K562 (cell line): ENCODE data around the gene PCSK6. TPM values are rescaled to one million over a fixed set of nuclear protein-coding genes. Genes with fewer than 3 reads are reported as not detected.

Experiments used
- ATAC-seq: fragments of 200-7000 bp; cut with Tn5 transposase; 3 replicates; pipeline ENCODE4 v1.9.1; 2020; ENCODE audit warnings: moderate library complexity
- BruUV-seq: library from RNA; stranded (reverse); fragments of 400-500 nt; replicated peaks from 2 replicates; lab custom pipeline; 2021; lab: Mats Ljungman, UMichigan
- CTCF ChIA-PET: fragments of 300-600 bp; formaldehyde crosslinking; extraction: SDS; loops from one replicate; lab custom pipeline; 2021; ENCODE audit warnings: low intra/inter-chr PET ratio; lab: Yijun Ruan, JAX
- POLR2A ChIA-PET: fragments of 300-600, 350-650 bp; sonication (Branson Sonifier 250); formaldehyde crosslinking; extraction: SDS; loops from one replicate; lab custom pipeline; 2021; ENCODE audit warnings: antibody characterized with exemption, inconsistent platforms; lab: Yijun Ruan, JAX
- DNase-seq, 4 experiments: peaks; one replicate each; pipeline versions ENCODE4 v3.0.0 to v3.0.0-alpha.2; 2011 to 2018; ENCODE audit warnings: low spot score in 3 of 4, mixed read lengths in 3 of 4; ENCODE audit errors: extremely low read depth in 1 of 4
- FAIRE-seq: peaks from 2 replicates; lab custom pipeline; 2011; peaks lifted over from hg19 to GRCh38; lab: Jason Lieb, UNC
- H2AFZ ChIP-seq: 2 replicates; pipeline ENCODE4 v1.6.0; 2011; ENCODE audit warnings: low read depth, low read length, control low read depth, inconsistent platforms
- H3K27ac ChIP-seq: fragments of 200-600 bp; 3 replicates; pipeline ENCODE4 v1.8.0; 2011; ENCODE audit warnings: low read depth, mild to moderate bottlenecking, control low read depth, inconsistent platforms, low read length, moderate library complexity, mixed read lengths; ENCODE audit errors: extremely low read depth
- H3K27me3 ChIP-seq, 2 experiments: fragments of 300-600 bp in 1 of 2; 2 replicates in 1 of 2; 3 replicates in 1 of 2; pipeline versions ENCODE4 v1.6.0 to v1.8.0; 2011; ENCODE audit warnings: inconsistent platforms in 2 of 2, low read length in 2 of 2, mild to moderate bottlenecking in 1 of 2, mixed read lengths in 1 of 2, moderate library complexity in 1 of 2; ENCODE audit not compliant: control insufficient read depth in 2 of 2, insufficient read depth in 2 of 2
- H3K36me3 ChIP-seq: fragments of 300-600 bp; 3 replicates; pipeline ENCODE4 v1.8.0; 2011; ENCODE audit warnings: mild to moderate bottlenecking, low read length, inconsistent platforms; ENCODE audit not compliant: control insufficient read depth, insufficient read depth
- H3K4me1 ChIP-seq, 2 experiments: fragments of 200-600 bp in 1 of 2; replicated peaks in 1 of 2; 2 replicates in 1 of 2; 3 replicates in 1 of 2; pipeline versions ENCODE4 v1.5.1 to v1.8.0; 2011; ENCODE audit warnings: inconsistent platforms in 2 of 2, low read length in 2 of 2, mild to moderate bottlenecking in 1 of 2, mixed read lengths in 1 of 2, moderate library complexity in 1 of 2; ENCODE audit not compliant: control insufficient read depth in 2 of 2, insufficient read depth in 2 of 2
- H3K4me2 ChIP-seq: 2 replicates; pipeline ENCODE4 v1.6.1; 2011; ENCODE audit warnings: low read length, control low read depth, inconsistent platforms, mixed read lengths; ENCODE audit not compliant: insufficient read depth
- H3K4me3 ChIP-seq: fragments of 200-600 bp; sonication (generic), shearing (Covaris generic); 2 replicates; pipeline ENCODE4 v1.5.1; 2016; ENCODE audit warnings: control low read depth, inconsistent platforms
- H3K79me2 ChIP-seq: fragments of 200-600 bp; 3 replicates; pipeline ENCODE4 v1.8.0; 2011; ENCODE audit warnings: low read length, inconsistent platforms; ENCODE audit not compliant: control insufficient read depth, insufficient read depth
- H3K9ac ChIP-seq, 2 experiments: 2 replicates each; pipeline versions ENCODE4 v1.6.0 to v1.6.1; 2011; ENCODE audit warnings: low read depth in 2 of 2, low read length in 2 of 2, control low read depth in 1 of 2, inconsistent platforms in 1 of 2, mild to moderate bottlenecking in 1 of 2, mixed read lengths in 1 of 2; ENCODE audit not compliant: insufficient read depth in 1 of 2
- H3K9me1 ChIP-seq: one replicate; pipeline ENCODE4 v1.6.0; 2011; ENCODE audit warnings: inconsistent platforms, mild to moderate bottlenecking, low read length, moderate library complexity; ENCODE audit not compliant: control insufficient read depth, insufficient read depth
- H3K9me3 ChIP-seq: replicated peaks from 2 replicates; pipeline ENCODE4 v1.5.1; 2011; ENCODE audit warnings: low read depth, low read length, inconsistent platforms; ENCODE audit not compliant: control insufficient read depth, insufficient read depth
- H4K20me1 ChIP-seq: replicated peaks from 2 replicates; pipeline ENCODE4 v1.6.1; 2011; ENCODE audit warnings: low read length, inconsistent platforms, mixed read lengths; ENCODE audit not compliant: control insufficient read depth, insufficient read depth
- CC2D1A ChIP-seq: fragments of 450-650 bp; IDR thresholded peaks from 2 replicates; pipeline ENCODE4 v1.6.1; 2017; ENCODE audit warnings: mild to moderate bottlenecking
- DACH1 ChIP-seq: fragments of 450-650 bp; IDR thresholded peaks from 2 replicates; pipeline ENCODE4 v1.6.1; 2018; ENCODE audit not compliant: partially characterized antibody
- FOXJ3 ChIP-seq: sonication (generic); formaldehyde crosslinking; IDR thresholded peaks from 2 replicates; pipeline ENCODE4 v1.4.0; 2020; ENCODE audit warnings: mild to moderate bottlenecking, missing genetic modification reagents
- HSF4 ChIP-seq: fragments of 250-450 bp; sonication (Bioruptor Pico); IDR thresholded peaks from 2 replicates; pipeline ENCODE4 v2.1.2; 2022; ENCODE audit warnings: mild to moderate bottlenecking, moderate library complexity, borderline replicate concordance
- IFI16 ChIP-seq: fragments of 250-450 bp; sonication (Bioruptor Pico); IDR thresholded peaks from 2 replicates; pipeline ENCODE4 v2.1.2; 2022; ENCODE audit warnings: mild to moderate bottlenecking, inconsistent platforms
- PCBP2 ChIP-seq: fragments of 200-400 bp; formaldehyde crosslinking; IDR thresholded peaks from 2 replicates; pipeline ENCODE4 v1.6.1; 2018; ENCODE audit warnings: low read length, low read depth, mild to moderate bottlenecking, moderate library complexity; ENCODE audit not compliant: poor library complexity, severe bottlenecking
- SMARCA4 ChIP-seq: fragments of 450-650 bp; IDR thresholded peaks from 2 replicates; pipeline ENCODE4 v1.6.1; 2016
- WGBS: fragments of 100-300 bp; shearing (Covaris generic); methylation state at CpG from one replicate; pipeline ENCODE4 v1.1.6; 2016; ENCODE audit warnings: low coverage, mixed read lengths; ENCODE audit not compliant: insufficient coverage; ENCODE audit errors: missing lambda C conversion rate; 5-methylcytosine and 5-hydroxymethylcytosine counted together
- in situ Hi-C: fragments of 300-500 bp; cut with MboI; formaldehyde crosslinking; loops from 4 replicates; pipeline ENCODE4 v1.15.0; 2018; ENCODE audit warnings: inconsistent platforms, mixed read lengths
- intact Hi-C: fragments of 100-400 bp; cut with micrococcal nuclease; formaldehyde crosslinking; loops from 2 replicates; pipeline ENCODE4 v1.14.2; 2022
- polyA plus RNA-seq, 8 experiments: library from polyadenylated mRNA; depleted of rRNA in 4 of 8; stranded (reverse) in 5 of 8; unstranded in 3 of 8; fragments of >200 nt; fragmentation: Nextera tagmentation in 2 of 8; fragmentation: Illumina TruSeq in 1 of 8; extraction: Ambion mirVana in 2 of 8; extraction: Trizol in 1 of 8; gene quantifications; 2 replicates each; pipeline versions ENCODE4 v1.2.1 to v1.2.3, GENCODE V29; 2011 to 2014; ENCODE audit warnings: inconsistent platforms in 1 of 8, missing spikeins in 1 of 8
- total RNA-seq, 7 experiments: library from RNA; depleted of rRNA in 6 of 7; stranded (reverse); fragments of >200 nt in 6 of 7; fragmentation: Illumina TruSeq in 2 of 7; extraction: Trizol in 2 of 7; gene quantifications; 2 replicates each; pipeline versions ENCODE4 v1.2.1 to v1.2.3, GENCODE V29; 2011 to 2021; ENCODE audit warnings: low replicate concordance in 1 of 7
- TF ChIP-seq, protein P1 (sequence below): sonication (generic); formaldehyde crosslinking; IDR thresholded peaks from 2 replicates; pipeline ENCODE4 v1.9.0; 2022; ENCODE audit warnings: mild to moderate bottlenecking, missing genetic modification reagents
- TF ChIP-seq, protein P2 (sequence below), 2 experiments: IDR thresholded peaks; 2 replicates each; pipeline ENCODE4 v1.6.1; 2011; ENCODE audit warnings: borderline replicate concordance in 1 of 2, control low read depth in 1 of 2, low read depth in 1 of 2, low read length in 1 of 2, mild to moderate bottlenecking in 1 of 2, mixed read lengths in 1 of 2, moderate library complexity in 1 of 2; ENCODE audit not compliant: insufficient read depth in 1 of 2, insufficient read length in 1 of 2, poor library complexity in 1 of 2, severe bottlenecking in 1 of 2; ENCODE audit errors: extremely low read depth in 1 of 2

The PCSK6 gene
- total and polyA plus RNA-seq, 9 of the 15 experiments (the other 6 are each of a cell fraction or from before 2014, with no cell fraction given), result 2.2 to 32.6 (median 14.5) TPM

GRCh38 chr15:101315736-101316135, 173.8 kb downstream of the PCSK6 start:
- no peaks in the 10 kb centered on the region for H3K79me2 ChIP-seq
- no peaks in the 10 kb centered on the region for H3K4me1 ChIP-seq
- TF ChIP-seq, protein P1, sequence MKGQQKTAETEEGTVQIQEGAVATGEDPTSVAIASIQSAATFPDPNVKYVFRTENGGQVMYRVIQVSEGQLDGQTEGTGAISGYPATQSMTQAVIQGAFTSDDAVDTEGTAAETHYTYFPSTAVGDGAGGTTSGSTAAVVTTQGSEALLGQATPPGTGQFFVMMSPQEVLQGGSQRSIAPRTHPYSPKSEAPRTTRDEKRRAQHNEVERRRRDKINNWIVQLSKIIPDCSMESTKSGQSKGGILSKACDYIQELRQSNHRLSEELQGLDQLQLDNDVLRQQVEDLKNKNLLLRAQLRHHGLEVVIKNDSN (CRISPR knock-in tag), result no peak
- no peak overlapping the region for H3K4me2 ChIP-seq
- ChIA-PET POLR2A (interaction anchor here (0.7 to 1.7 kb wide), 3 partner anchors 10 to 162 kb away, joined by 3 to 5 read pairs (median 4); no protein-coding TSS in a partner anchor), CTCF (no interaction called here)
- BruUV-seq, result no TSS peak
- no peaks in the 10 kb centered on the region for H3K36me3 ChIP-seq
- ATAC-seq, result no peak
- no peaks in the 10 kb centered on the region for H3K9me1 ChIP-seq
- no peaks in the 10 kb centered on the region; the same call in 1 of the 2 replicates for H4K20me1 ChIP-seq
- H3K9me3 ChIP-seq, result no peaks in the 10 kb centered on the region
- DNase-seq, result no peak
- peaks cover 0 to 32% of the 10 kb centered on the region in 2 experiments; a peak in 3 of 5 replicates for H3K27me3 ChIP-seq
- H3K4me3 ChIP-seq, result no peak overlapping the region
- in situ Hi-C loops (no loop called here), intact Hi-C loops (no loop called here)
- H2AFZ ChIP-seq, result no peak overlapping the region
- FAIRE-seq, result no peak
- H3K9ac ChIP-seq, result no peak overlapping the region
- WGBS, result 36% methylated on average over 8 of the region's 10 CpGs
- H3K27ac ChIP-seq, result no peak overlapping the region

- Histone ChIP-seq H2AFZ (no peak overlapping the region), H3K27ac (no peak overlapping the region), H3K4me3 (no peak overlapping the region), H3K4me2 (no peak overlapping the region), H3K79me2 (no peaks in the 10 kb centered on the region), H3K9me3 (no peaks in the 10 kb centered on the region), H3K27me3 (peaks cover 0 to 37% of the 10 kb centered on the region in 2 experiments; a peak in 3 of 5 replicates), H3K9ac (peak overlapping the region in 1 of 2 experiments; percentile 35; a peak in 1 of 4 replicates), H3K36me3 (no peaks in the 10 kb centered on the region), H4K20me1 (no peaks in the 10 kb centered on the region; the same call in 1 of the 2 replicates), H3K9me1 (no peaks in the 10 kb centered on the region), H3K4me1 (no peaks in the 10 kb centered on the region; a peak in 1 of 5 replicates)
- DNase-seq (no peak), ATAC-seq (no peak; the same call in 1 of the 3 replicates), FAIRE-seq (no peak)
- intact Hi-C loops, result no loop called here
- TF ChIP-seq PCBP2 (no peak), DACH1 (no peak), SMARCA4 (no peak), IFI16 (CRISPR knock-in tag) (no peak), HSF4 (CRISPR knock-in tag) (no peak), FOXJ3 (CRISPR knock-in tag) (no peak), CC2D1A (no peak)
- TF ChIP-seq, protein P2, sequence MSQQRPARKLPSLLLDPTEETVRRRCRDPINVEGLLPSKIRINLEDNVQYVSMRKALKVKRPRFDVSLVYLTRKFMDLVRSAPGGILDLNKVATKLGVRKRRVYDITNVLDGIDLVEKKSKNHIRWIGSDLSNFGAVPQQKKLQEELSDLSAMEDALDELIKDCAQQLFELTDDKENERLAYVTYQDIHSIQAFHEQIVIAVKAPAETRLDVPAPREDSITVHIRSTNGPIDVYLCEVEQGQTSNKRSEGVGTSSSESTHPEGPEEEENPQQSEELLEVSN (IDR thresholded peaks at IDR 0.05; ENCODE audit: borderline replicate concordance in 1 of 2, extremely low read depth in 1 of 2, insufficient read depth in 1 of 2, insufficient read length in 1 of 2, low read depth in 1 of 2, low read length in 1 of 2, poor library complexity in 1 of 2, severe bottlenecking in 1 of 2), result no peak
- no TSS peak for BruUV-seq
- WGBS, result 31% methylated on average over 19 of the region's 19 CpGs
- ChIA-PET POLR2A (interaction anchor here (1.0 kb wide), 1 partner anchor 9 kb away, joined by 3 read pairs; no protein-coding TSS in a partner anchor), CTCF (no interaction called here)
- in situ Hi-C loops, result no loop called here
These were observed 175.0 kb downstream of the PCSK6 start for GRCh38 chr15:101314336-101315125.
